ENCODE results near the gene COMP.

COMP gene

DNA sequence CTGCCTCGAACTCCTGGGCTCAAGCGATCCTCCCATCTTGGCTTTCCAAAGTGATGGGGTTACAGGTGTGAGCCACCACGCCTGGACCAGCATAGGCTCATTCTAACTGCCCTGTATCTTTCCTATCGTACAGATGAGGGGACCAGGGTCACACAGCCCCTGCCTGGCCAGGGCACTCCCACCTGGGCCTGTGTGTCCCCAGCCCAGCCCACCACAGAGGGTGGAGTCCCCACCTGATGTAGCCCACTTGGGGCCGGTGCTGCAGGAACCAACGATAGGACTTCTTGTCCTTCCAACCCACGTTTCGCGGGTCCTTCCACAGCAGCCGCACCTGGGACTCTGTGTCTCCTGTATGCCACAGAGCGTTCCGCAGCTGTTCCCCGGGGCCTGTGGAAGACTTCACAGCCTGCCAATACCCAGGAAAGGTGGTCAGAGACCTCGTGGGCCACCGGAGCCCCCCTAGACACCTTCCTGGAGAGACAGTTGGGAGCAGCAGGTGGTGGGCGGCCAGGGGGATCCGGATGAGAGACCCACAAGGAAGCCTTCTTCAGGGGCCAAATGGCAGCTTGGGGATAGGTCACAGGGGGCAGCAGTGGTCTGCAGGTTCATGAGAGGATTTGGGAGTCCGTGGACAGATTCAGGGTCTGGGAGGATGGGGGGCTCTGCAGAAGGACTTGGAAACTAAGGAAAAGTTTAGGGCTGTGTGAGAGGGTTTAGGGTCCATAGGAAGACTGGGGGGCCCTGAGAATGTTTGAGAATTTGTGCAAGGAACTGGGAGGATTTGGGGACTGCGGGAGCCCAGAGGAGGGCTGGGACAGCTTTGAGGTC lies 6.9 kb downstream of the COMP start:
- DNase-seq (ENCODE audit: low read depth, low spot score) = no peak

DNA sequence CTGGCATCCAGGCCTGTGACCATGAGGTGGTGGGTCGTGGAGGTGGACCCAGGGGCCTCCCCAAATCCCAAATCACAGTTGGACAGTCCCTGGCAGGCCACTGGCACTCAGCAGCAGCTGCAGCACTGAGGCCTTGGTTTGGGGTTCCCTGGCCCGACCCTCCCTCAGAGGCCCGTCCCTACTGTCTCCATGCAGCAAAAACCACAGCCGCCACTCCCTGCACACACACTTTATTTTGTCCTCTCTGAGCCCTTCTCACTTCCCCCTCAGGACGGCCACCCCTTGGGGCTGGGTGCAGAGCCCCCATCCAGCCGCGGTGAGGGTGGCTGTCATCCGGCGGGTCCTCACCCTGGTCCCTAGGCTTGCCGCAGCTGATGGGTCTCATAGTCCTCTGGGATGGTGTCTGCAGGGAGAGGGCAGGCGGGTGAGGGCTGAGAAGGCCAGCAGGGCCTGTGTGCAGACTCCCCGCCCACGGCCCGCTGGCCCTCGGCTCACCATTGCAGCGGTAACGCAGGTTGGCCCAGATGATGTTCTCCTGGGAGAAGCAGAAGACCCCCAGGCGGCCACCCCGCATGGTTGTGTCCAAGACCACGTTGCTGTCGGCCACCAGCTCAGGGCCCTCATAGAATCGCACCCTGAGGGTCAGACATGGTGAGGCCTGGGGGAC lies 8.4 kb downstream of the COMP start:
- DNase-seq (ENCODE audit: low read depth, low spot score) = no peak

DNA sequence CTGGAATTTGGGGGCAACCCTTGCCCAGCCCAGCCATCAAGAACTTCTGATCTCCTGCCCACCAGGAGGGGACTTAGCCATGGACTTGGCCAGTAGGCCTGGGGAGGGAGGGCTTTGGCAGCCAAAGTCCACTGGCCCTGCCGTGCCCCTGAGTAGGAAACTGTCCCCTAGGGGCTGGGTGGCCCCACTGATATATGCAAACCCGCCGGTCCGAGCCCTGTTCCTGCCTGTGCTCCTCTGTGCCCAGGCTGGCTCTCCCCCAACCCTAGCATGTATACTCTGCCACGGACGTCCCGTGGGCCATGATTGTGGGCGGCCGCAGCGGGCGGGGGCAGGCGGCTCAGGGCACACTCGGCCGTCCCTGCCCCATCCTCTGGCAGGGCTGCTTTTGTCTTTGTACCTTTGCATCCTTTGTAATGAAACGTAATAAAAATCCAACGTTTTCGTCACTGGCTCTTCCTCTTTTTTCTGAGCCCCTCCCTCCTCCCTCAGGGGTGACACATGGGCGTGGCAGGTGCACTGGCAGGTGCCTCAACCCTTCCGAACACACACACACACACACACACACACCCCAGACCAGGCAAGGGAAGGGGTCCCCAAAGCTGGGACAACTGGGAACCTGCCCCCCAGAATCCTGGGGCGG lies 9.1 kb downstream of the COMP start:
- no peak for DNase-seq (ENCODE audit: low read depth, low spot score)

DNA sequence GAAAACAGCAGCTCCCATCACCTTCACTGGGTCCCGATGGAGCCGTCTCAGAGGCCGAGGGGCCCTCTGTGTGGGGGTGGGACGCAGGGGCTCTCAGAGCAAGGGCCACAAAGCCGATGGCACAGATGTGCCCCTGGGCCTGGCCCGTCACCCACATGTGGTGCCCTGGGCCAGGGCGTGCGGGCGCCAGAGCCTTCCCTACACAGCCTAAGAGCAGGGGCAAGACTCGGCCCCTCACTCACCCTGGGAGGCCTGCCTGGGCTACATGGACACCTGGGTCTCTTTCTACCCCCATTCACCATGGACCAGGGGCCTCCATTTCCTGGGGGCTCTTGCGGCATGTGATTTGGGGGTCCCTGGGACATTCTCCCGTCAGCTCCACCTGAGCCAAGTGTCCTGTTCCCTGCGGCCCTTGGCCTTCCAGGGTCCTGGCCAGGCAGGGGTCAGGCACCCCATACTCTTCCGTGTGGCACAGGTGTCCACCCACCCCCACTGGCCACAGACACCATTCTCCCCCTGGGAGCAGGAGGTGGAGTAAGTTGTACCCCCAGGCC lies 10.0 kb downstream of the COMP start:
- no peak for DNase-seq (ENCODE audit: low read depth, low spot score)

DNA sequence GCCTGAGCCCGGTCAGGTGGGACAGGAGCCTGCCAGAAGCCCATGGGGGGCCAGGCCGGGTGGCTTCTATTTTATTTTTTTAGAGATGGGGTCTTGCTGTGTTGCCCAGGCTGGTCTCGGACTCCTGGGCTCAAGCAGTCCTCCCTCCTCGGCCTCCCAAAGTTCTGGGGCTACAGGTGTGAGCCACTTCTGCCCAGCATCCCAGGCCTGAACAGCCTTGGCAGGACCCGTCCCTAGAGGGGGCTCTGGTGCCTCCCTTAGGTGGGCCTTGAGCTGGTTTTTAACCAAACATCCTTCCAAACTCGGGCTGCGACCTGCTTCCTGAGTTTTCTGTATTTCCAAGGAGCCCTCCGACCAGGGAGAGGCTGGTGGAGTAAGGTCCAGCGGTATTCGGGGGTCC lies 10.5 kb downstream of the COMP start:
- no peak for DNase-seq (ENCODE audit: low read depth, low spot score)

DNA sequence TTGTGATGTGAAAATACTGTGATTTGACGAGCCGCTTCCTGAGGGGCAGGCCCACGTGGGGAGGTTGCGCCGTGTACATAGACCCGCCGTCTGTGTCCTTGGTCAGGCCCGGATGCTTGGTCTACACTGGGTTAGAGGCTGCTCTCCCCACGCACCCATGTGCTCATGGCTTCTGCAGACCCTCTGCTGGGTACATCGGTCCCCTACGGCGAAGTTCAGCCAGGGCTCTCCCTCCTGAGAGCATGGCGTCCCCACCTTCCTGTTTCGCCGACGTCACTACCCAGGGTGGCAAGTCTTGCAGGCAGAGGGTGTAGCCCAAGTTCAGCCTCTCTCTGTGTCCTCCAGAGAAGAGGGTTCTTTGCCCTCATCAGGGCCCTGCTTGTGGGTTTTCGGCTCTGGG lies 11.0 kb downstream of the COMP start:
- no peak for DNase-seq (ENCODE audit: low read depth, low spot score)

DNA sequence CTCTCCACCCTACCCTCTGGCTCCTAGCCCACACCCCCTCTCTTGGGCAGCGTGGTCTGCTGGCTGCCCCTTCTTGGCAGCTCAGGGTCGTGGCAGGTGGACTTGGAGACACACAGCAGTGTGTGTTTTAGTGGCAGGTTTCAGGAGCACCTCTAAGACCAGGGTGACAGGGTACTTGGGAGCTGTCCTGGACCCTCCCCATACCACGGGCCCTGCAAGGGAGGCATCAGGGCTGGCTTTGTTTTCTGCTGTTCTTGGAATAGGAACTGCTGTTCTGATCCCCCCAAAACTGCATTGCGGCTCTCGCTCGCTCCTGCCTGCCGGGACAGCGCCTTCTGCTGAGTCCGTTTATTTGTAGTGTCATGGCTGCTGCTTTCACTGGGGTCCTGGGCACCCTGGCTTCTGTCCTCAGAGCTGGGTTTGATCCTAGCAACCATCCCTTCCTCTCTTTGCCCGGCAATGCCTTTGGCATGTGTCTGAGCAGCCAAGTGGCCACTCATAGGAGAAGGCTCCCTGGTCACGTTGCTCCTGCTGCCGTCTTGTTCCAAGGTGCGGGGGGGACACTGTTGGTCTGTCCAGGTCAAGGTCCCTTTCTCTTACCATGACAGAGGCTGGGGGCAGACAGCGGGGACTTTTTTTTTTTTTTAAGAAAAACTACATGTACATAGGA lies 12.1 kb downstream of the COMP start:
- no peak for DNase-seq (ENCODE audit: low read depth, low spot score)

DNA sequence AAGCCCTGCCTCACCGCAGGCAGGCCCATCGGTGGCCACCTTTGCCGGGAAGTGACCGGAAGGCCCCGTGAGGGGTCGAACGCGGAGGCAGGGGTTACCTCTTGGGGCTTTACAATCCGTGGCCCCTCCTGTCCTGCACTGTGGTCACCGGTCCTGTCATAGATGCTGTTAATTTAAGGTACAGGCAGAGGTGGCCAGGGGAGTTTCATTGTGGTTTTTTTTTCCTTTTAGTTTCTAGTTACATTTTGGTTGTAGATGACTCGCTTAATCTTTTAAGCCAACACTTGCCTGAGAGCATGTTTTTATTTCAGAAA lies 13.1 kb downstream of the COMP start:
- no peak for DNase-seq (ENCODE audit: low read depth, low spot score)

DNA sequence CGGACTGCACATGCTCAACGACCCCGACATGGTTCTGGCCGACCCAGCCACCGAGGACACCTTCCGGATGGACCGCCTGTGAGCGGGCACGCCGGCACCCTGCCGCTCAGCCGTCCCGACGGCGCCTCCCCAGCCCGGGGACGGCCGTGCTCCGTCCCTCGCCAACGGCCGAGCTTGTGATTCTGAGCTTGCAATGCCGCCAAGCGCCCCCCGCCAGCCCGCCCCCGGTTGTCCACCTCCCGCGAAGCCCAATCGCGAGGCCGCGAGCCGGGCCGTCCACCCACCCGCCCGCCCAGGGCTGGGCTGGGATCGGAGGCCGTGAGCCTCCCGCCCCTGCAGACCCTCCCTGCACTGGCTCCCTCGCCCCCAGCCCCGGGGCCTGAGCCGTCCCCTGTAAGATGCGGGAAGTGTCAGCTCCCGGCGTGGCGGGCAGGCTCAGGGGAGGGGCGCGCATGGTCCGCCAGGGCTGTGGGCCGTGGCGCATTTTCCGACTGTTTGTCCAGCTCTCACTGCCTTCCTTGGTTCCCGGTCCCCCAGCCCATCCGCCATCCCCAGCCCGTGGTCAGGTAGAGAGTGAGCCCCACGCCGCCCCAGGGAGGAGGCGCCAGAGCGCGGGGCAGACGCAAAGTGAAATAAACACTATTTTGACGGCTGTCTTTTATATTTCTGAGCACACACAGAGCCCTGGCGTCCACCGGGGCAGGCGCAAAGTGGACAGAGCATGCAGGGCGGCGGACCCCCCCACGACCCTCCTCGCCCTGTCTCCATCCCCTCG lies 13.6 kb downstream of the COMP start:
- DNase-seq (ENCODE audit: low read depth, low spot score) = no peak

DNA sequence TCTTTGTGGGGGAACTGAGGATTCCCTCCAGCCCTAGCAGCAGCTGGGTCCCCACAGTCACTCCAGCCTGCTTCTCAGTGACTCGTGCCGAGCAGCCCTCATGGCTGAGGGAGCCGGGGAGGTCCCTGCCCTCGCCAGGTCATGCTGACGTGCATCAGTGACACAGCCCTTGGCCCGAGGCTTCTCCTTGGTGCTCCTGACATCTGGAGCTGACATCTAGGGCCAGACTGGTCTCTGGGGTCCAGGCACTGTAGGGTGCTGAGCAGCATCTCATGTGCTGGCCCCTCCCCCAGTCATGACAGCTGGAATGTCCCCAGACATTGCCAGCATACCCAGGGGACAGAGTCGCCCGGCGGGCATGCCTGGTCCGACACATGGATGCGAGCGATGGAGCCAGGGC lies 14.4 kb downstream of the COMP start:
- no peak for DNase-seq (ENCODE audit: low read depth, low spot score)

DNA sequence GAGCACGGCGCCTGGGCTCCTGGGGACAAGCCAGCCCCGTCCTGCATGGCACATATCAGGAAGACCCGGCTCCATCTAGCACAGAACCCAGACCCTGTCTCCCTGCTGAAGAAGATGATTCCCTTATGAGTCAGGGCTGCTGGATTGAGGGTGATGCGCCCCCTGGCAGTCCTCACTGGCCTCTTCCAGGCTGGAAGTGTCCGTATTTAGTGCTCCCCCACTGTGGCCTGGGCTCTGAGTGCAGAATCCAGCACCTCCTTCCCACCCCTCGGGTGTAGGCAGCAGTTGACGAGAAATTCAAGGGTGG lies 14.9 kb downstream of the COMP start:
- no peak for DNase-seq (ENCODE audit: low read depth, low spot score)

DNA sequence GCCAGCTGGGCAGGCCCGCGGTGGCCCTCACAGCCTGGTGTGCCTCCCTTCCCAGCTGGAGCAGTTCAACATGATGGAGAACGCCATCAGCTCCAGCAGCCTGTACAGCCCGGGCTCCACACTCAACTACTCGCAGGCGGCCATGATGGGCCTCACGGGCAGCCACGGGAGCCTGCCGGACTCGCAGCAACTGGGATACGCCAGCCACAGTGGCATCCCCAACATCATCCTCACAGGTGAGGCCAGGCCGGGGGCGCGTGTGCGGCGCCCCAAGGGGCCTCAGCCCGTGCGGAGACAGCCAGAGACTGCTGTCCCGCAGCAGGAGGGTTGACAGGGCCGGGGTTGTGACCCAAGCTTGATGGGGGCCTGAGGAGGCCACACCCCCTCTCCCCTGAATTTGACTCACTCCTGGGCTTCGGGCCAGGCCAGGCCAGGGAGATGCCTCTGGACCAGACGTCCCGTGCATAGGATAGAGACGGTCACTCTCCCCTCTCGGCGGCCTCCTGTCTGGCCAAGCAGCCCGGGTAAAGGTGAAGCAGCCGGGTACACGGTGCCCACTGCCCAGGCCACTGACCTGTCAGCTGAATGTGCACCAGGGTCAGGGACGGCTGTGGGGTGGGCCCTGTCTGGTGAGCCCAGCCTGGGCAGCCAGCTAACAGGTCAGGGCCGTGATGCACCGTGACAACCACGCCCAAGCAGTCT lies 15.4 kb downstream of the COMP start:
- no peak for DNase-seq (ENCODE audit: low read depth, low spot score)

DNA sequence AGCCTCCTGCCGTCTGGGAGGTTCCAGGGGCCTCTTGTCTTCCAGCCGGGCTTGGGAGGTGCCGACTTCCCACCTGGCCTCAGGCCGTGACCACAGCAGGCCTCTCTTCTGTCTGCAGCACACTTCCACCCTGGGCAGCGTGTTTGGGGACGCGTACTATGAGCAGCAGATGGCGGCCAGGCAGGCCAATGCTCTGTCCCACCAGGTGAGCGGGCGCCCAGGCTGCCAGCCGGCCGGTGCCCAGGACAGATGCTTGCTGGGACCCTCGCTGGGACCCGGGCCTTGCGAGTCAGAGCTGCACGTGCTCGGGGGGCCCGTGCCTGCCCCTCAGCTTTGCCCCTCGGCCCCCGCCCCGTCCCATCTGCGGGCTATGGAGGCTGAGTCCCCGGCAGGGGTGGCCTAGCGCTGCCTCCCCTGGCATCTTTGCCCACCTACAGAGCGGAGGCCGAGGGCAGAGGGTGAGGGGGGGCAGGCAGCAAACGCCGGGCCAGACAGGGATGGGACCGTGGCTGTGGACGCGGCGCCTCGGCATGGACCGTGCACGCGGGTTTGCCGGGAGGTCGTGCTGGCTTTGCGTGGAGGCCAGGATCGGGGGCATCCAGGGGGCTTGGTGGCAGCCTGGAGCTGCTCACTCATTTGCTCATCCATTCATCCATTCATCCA lies 16.2 kb downstream of the COMP start:
- no peak for DNase-seq (ENCODE audit: low read depth, low spot score)

DNA sequence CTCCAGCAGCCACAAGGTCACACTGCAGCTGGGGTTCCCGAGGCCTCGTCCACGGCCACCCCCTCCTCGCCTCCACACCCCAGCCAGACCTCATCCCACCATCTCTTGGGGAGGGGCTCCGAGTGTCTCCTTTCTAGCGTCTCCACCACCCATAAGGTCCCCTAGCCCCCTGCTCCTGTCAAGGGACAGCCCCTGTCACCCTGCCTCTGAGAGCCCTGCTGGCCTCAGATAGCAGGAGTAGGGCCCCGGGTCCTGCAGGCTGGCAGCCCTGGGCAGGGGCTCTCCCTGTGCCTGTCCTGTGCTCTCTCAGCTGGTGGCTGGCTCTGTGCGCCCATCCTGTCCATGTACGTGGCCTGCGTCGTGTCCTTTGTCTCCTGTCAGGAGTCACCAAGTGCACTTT lies 17.0 kb downstream of the COMP start:
- DNase-seq (ENCODE audit: low read depth, low spot score) = no peak

DNA sequence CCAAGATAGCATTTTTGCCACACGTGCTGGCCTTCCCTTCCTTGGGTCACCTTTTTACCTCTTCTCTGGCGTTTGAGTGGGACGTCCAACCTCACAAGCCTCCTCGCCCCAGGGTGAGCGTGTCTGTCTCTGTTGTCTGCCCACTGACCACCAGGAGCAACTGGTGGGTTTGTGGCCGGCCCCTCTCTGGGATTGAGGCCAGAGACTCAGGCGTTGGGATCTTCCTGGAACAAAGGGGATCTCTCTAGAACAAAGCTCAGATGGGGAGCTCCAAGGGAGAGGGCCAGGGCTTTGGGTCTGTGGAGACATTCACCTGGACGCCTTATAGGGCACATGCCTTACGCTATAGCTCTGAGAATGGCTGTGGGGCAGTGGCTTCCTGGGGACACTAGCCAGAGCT lies 17.4 kb downstream of the COMP start:
- no peak for DNase-seq (ENCODE audit: low read depth, low spot score)

DNA sequence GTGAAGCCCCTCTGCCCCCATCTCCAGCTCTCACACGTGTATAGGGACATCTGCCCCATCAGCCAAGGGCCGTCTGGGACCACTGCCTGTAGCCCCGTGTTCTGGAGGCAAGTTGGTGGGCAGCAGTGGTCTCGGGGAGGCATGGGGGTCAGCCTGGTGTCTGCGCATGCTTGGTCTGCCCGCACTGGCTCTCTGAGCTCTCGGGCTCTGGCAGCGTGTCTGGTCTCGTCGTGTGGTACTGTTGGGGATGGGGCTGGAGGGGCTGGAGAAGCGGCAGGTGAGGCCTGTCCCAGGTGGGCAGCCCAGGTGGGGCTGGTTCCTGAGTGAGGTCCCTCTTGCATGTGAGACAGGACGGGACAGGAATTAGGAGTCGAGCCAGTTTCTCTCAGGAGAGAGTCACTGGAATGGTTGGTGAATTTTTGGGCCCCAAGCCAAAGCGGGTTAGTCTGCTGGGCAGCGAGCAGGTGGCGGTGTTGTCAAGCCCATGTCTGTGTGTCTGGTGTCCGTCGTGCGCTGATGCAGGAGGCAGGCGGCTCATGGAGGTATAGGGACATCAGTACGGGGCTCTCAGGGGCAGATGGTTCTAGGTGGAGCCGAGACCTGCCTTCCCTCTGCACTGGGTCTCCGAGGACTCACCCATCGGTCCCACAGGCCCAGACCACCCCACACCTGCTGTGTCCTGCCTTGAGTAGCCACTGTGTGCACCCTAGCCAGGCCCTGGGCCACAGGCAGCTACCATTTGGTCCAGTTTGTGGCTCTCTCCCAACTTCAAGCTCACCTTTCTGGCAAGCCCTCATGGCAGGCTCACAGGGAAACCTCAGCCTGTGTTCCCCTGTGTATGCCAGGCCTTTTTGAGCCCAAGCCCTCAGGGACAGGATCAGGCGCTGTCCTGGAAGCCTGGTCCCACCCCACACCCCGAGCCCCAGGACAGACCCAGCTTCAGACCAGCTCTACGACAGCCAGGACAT lies 18.2 kb downstream of the COMP start:
- no peak for DNase-seq (ENCODE audit: low read depth, low spot score)

DNA sequence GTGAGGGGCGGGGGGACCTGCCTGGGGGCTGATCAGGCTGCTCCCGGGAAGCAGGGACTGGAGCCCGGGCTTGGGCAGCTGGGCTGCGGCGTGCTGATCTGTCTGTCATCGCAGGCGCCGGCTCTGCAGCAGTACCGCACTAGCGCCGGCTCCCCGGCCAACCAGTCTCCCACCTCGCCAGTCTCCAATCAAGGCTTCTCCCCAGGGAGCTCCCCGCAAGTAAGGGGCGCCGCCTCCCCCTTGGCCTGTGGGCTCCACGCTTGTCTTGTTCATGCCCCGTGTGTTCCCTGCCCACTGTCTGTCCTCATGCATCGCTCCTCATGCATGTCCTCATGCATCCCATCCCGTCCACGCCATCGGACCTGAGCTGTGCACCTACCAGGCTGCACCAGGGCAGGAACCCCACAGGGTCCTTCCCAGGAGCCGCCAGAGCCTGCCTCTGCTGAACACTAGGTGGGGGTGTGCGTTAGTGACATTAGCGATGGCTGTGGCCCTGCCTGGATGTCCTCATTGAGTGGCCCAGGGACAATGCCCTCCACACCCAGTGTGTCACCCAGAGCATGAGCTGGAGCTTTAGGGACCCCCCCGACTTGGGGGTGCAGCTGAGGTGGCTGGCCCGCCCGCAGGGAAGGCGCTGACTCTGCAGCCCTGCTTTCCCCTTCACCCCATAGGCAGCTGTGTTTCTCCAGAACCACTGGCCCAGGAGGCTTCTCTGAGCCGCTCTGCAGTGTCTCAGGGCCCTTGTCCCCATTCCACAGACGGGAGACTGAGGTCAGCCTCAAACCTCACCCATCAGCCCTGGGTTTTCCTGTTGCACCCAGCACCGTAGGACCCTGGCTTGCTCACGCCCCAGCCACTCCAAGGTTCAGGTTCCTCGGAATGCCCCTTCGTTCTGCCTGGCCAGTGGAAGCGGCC lies 19.5 kb downstream of the COMP start:
- no peak for DNase-seq (ENCODE audit: low read depth, low spot score)

DNA sequence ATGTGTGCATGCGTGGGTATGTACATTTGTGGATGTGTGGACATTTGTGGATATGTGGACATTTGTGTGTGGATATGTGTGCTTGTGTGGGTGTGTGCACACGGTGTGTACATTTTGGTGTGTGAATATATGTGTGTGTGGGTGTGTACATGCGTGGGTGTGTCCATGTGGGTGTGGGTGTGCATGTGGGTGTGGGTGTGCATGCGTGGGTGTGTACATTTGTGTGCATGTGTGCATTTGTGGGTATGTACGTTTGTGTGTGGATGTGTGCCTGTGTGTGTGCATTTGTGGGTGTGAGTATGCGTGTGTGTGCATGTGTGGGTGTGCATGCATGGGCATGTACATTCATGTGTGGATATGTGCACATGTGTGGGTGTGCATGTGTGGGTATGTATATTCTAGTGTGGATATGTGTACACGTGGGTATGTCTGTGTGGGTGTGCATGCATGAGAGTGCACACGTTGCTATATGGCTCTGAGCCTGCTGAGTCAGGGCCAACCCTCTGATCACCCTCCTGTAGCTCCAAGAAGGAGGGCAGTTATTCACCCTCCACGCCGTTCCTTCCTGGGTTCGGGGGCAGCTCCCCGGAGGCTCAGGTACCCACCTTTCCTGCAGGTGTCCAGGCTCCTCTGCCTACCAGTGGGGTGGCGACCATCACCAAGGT lies 20.3 kb downstream of the COMP start:
- DNase-seq (ENCODE audit: low read depth, low spot score) = no peak
